Measurements from ENCODE around the gene IPO8.
"Not testable (repeated sequence)": the region's sequence is repeated elsewhere in the genome, so short reads cannot be mapped to it uniquely, and the experiment has no call there.

Gene IPO8

GRCh38 chr12:30610718-30611117 is 85.0 kb downstream of the IPO8 start:
- no peak for DNase-seq (ENCODE audit: low read depth in 3 of 3, low spot score in 1 of 3)

DNA sequence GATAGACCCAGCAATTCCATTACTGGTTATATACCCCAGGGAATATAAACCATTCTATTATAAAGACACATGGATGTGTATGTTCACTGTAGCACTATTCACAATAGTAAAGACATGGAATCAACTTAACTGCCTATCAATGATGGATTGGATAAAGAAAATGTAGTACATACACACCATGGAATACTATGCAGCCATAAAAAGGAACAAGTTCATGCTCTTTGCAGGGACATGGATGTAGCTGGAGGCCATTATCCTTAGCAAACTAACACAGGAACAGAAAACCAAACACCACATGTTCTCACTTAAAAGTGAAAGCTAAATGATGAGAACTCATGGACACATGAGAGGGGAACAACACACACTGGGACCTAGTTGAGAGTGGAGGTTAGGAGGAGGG is 85.8 kb downstream of the IPO8 start:
- DNase-seq (ENCODE audit: low read depth in 3 of 3, low spot score in 1 of 3): not testable (repeated sequence)

DNA sequence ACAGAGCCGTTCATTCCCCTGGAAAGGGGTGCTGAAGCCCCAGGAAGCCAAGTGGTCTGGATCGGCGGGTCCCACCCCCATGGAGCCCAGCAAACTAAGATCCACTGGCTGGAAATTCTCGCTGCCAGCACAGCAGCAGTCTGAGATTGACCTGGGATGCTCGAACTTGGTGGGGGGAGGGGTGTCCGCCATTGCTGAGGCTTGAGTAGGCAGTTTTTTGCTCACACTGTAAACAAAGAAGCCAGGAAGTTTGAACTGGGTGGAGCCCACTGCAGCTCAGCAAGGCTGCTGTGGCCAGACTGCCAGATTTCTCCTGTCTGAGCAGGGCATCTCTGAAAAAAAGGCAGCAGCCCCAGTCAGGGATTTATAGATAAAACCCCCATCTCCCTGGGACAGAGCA is 91.4 kb downstream of the IPO8 start:
- DNase-seq (ENCODE audit: low read depth in 3 of 3, low spot score in 1 of 3): not testable (repeated sequence)

DNA sequence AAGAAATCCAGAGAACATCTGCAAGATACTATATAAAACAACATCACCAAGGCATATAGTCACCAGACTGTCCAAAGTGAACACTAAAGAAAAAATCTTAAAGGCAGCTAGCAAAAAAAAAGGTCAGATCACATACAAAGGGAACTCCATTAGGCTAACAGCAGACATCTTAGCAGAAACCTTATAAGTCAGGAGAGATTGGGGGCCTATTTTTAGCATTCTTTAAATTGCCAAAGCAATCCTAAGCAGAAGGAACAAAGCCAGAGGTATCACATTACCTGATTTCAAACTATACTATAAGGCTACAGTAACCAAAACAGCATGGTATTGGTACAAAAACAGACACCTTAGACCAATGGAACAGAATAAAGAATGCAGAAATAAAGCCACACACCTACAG is 92.5 kb downstream of the IPO8 start:
- no peak for DNase-seq (ENCODE audit: low read depth in 3 of 3, low spot score in 1 of 3)

DNA sequence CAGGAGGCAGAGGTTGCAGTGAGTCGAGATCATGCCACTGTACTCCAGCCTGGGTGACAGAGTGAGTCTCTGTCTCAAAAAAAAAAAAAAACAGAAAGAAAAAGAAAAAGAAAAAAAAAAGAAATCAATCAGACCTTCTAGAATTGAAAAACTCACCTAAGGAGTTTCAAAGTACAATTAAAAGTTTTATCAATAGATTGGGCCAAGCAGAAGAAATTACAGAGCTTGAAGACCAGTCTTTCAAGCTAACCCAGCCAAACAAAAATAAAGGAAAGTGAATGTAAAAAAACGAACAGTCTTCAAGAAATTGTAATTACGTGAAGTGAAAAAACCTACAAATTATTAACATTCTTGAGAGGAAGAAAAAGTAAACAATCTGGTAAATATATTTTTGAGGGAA is 93.0 kb downstream of the IPO8 start:
- DNase-seq (ENCODE audit: low read depth in 3 of 3, low spot score in 1 of 3): no peak

DNA sequence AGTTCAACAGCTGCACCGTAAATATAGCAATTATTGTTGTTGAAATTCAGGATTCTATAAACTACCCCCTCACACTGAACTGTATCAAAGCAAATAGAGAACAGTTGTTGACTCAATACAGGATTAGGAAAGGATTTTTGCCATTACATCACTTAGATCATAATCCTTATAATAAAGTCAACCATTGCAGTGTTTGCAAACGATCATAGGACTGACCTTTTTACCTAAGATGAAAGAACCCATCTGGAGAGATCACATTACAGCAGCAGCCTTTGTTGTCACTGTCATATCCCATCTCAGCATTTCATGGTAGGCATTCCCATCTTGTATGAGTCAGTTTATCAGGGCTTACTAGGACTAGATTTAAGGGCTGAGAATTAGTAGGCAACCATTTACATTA is 96.1 kb downstream of the IPO8 start:
- no peak for DNase-seq (ENCODE audit: low read depth in 3 of 3, low spot score in 1 of 3)

DNA sequence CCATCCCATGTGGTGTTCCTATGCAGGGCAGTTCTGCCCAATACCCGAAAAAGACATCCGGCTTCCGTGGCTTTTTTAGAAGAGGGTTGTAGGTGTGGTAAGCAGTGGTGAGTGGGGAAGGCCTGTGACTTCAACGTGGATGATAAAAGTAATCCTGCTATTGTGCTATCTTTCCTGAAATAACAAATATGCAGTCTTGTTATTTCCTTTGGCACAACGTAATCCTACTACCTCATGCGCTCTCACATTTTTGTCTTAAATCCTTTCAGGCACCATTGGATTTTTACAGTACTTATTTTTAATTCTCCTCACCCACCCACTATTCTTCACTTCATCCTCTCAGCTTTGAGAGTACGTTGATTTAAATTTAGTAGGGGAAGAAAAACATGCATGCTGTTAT is 96.8 kb downstream of the IPO8 start:
- no peak for DNase-seq (ENCODE audit: low read depth in 3 of 3, low spot score in 1 of 3)

GRCh38 chr12:30595742-30596141 is 99.9 kb downstream of the IPO8 start:
- no peak for DNase-seq (ENCODE audit: low read depth in 3 of 3, low spot score in 1 of 3)

- no peak for DNase-seq (ENCODE audit: low read depth in 3 of 3, low spot score in 1 of 3)
Observed at GRCh38 chr12:30594509-30594908, 101.2 kb downstream of the IPO8 start.

DNA sequence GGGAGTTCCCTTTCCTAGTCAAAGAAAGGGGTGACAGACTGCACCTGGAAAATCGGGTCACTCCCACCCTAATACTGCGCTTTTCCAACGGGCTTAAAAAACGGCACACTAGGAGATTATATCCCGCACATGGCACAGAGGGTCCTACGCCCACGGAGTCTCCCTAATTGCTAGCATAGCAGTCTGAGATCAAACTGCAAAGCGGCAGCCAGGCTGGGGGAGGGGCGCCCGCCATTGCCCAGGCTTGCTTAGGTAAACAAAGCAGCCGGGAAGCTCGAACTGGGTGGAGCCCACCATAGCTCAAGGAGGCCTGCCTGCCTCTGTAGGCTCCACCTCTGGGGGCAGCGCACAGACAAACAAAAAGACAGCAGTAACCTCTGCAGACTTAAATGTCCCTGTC is 107.1 kb downstream of the IPO8 start:
- not testable (repeated sequence) for DNase-seq (ENCODE audit: low read depth in 3 of 3, low spot score in 1 of 3)

DNA sequence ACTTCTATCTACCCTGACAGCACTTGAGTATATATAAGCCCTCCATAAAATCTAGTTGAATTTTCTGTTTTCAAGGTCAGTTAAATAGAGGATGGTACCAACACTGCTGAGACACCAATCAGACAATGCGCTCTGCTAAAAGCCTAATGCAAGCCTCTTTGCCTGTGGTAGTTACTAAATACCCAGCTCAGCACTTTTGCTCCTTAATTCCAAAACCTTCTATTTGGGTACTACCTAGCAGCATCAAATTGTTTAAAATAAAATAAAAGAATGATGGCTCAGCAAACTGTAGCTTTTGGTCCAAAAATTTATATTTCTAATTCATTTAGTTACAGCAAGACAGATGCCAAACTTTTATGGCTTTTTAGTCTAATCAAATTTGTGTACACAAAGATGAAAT is 107.9 kb downstream of the IPO8 start:
- DNase-seq (ENCODE audit: low read depth in 3 of 3, low spot score in 1 of 3): no peak

- DNase-seq (ENCODE audit: low read depth in 3 of 3, low spot score in 1 of 3): no peak
Observed at GRCh38 chr12:30585877-30586276, 109.8 kb downstream of the IPO8 start.

- no peak for DNase-seq (ENCODE audit: low read depth in 3 of 3, low spot score in 1 of 3)
Observed at GRCh38 chr12:30582943-30583342, 112.7 kb downstream of the IPO8 start.

DNA sequence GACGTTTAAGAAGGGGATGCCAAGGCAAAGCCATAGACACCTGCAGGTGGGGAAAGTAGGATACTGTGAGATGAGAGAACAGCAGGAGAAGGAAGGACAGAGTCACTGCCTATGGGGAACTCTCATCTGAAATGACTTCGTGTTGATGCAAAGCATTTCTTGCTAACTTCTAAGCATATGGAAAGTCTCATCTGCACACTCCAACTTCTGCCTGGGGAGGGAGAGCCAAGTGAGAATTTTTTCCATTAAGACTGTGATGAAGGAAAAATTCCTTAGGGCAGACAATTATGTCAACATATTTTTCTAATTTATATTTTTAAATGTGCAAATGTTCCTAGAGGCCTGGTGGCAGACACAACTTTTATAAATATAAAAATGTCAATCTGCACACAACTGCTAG is 115.3 kb downstream of the IPO8 start:
- DNase-seq (ENCODE audit: low read depth in 3 of 3, low spot score in 1 of 3): no peak

Measured in stimulated activated CD4-positive, alpha-beta T cell treated with anti-CD3 and anti-CD28 coated beads, TNF-alpha, amount 100 ng/mL, for 1 hour (primary cell).